ENCODE results near the gene SCAMP4.

Gene SCAMP4

DNA sequence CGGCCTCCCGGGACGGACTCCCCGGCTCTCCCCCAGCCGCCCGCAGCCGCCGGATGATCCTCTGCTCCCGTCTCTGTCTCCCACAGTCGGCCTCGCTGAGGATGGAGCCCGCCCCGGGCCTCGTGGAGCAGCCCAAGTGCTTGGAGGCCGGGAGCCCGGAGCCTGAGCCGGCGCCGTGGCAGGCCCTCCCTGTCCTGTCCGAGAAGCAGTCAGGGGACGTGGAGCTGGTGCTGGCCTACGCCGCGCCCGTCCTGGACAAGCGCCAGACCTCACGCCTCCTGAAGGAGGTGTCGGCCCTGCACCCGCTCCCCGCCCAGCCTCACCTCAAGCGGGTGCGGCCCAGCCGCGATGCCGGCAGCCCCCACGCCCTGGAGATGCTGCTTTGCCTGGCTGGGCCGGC, 6.8 kb downstream of the SCAMP4 start:
- H3K9me3 Mint-ChIP-seq, result no peaks in the 10 kb centered on the region
- DNase-seq, result no peak
- peaks cover 51% of the 10 kb centered on the region for H3K4me1 Mint-ChIP-seq
- H3K27ac Mint-ChIP-seq, result no peak overlapping the region
- H3K27me3 Mint-ChIP-seq, result no peaks in the 10 kb centered on the region
- no peak overlapping the region for H3K4me3 Mint-ChIP-seq
- peak; percentile 8 for ATAC-seq

DNA sequence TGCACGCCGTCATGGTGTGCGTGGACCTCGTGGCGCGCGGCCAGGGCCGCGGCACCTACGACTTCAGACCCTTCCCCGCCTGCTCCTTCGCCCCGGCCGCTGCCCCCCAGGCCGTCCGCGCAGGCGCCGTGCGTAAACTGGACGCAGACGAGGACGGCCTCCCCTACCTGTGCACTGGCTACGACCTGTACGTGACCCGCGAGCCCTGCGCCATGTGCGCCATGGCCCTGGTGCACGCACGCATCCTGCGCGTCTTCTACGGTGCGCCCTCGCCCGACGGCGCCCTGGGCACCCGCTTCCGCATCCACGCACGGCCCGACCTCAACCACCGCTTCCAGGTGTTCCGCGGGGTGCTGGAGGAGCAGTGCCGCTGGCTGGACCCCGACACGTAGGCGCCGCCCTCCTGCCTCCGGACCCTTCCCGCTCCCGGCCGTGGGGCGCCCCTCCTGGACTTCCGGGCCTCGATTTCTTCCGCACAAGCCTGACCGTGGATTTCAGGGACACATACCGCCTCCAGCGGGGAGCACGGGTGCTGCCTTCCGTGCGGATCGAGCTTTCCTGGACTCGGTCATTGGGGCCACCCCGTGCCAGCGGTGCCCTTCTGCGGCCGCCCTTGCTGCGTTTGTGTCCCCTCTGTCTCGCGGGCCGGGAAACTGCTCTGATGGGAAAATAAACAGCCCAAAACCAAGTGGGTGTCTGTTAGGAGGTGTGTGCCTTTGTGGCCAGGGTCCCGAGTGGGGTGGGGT, 7.7 kb downstream of the SCAMP4 start:
- Mint-ChIP-seq H3K4me1 (peaks cover 42% of the 10 kb centered on the region), H3K4me3 (no peak overlapping the region), H3K27ac (no peak overlapping the region), H3K27me3 (no peaks in the 10 kb centered on the region), H3K9me3 (no peaks in the 10 kb centered on the region)
- peak; percentile 24 for ATAC-seq
- no peak for DNase-seq

DNA sequence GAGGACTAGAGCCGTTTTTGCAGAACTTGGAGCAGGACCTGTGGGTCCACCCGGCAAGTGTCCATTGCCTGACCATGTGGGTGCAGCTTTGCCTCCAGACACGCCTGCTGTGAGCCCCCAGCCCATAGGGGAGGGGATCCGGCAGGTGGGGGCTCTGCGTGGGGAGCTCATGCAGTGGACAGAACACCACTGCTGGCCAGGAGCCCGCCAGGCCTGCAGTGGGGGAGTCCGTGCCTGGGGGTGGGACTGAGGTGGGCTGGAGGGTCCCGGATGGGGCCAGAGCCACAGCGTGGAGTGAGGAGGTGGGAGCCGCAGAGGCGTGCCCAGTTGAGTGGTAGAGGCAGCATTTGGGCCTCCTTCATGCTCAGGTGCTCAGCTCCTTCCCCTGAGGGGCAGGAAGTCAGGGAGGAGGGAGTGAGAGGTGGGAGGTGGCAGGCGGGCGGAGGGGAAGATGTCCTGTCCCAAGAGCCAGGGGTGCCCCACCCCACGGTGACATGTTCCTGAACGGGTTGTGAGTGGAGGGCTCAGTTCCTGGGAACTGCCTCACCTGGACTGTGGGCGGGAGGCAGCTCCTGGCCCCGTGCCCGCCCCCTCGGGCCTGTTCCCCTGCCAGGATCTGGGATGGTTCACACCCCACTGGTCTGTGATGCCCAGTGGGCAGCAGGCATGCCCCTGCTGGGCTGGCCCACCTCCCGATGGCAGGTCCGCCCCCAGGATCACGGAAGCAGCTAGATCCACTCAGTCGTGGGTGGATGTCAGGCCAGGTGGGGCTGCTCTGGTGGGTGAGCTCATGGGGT, 8.8 kb downstream of the SCAMP4 start:
- no peaks in the 10 kb centered on the region for H3K9me3 Mint-ChIP-seq
- peaks cover 31% of the 10 kb centered on the region for H3K4me1 Mint-ChIP-seq
- no peak overlapping the region for H3K27ac Mint-ChIP-seq
- no peaks in the 10 kb centered on the region for H3K27me3 Mint-ChIP-seq
- DNase-seq, result no peak
- ATAC-seq, result no peak
- H3K4me3 Mint-ChIP-seq, result no peak overlapping the region

DNA sequence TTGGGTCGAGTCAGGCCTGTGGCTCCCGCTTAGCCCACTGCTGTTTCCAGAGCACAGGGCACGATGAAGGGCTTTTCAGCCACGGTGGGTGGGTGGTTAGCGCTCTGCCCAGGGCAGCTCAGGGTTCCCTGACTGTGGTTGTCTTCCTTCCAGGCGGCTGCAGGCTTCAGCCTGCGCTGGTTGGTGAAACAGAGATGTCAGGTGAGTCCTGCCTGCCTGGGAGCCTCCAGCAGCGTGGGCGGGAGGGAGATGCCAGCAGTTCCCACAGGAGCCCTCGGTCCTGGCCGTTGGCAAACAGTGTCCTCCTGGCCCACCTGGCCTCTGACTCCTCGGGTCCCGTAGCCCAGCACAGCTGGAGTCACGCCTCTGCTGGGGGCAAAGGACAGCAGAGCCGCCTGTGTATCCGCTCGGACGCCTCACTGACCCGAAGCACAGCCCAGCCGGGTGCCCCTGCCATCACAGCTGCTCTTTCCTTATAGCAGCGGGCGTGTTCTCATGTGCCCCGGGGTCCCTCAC, 9.7 kb downstream of the SCAMP4 start:
- H3K9me3 Mint-ChIP-seq, result no peaks in the 10 kb centered on the region
- H3K27ac Mint-ChIP-seq, result no peak overlapping the region
- no peak overlapping the region for H3K4me3 Mint-ChIP-seq
- DNase-seq, result no peak
- H3K27me3 Mint-ChIP-seq, result no peaks in the 10 kb centered on the region
- no peak for ATAC-seq
- peaks cover 22% of the 10 kb centered on the region for H3K4me1 Mint-ChIP-seq

GRCh38 chr19:1917146-1917545, 11.9 kb downstream of the SCAMP4 start:
- no peak overlapping the region for H3K4me3 Mint-ChIP-seq
- no peak for DNase-seq
- H3K4me1 Mint-ChIP-seq, result peaks cover 28% of the 10 kb centered on the region
- peak overlapping the region in 1 of 2 donors; percentile 63 for H3K27ac Mint-ChIP-seq
- H3K27me3 Mint-ChIP-seq, result no peaks in the 10 kb centered on the region
- ATAC-seq, result no peak
- no peaks in the 10 kb centered on the region for H3K9me3 Mint-ChIP-seq

DNA sequence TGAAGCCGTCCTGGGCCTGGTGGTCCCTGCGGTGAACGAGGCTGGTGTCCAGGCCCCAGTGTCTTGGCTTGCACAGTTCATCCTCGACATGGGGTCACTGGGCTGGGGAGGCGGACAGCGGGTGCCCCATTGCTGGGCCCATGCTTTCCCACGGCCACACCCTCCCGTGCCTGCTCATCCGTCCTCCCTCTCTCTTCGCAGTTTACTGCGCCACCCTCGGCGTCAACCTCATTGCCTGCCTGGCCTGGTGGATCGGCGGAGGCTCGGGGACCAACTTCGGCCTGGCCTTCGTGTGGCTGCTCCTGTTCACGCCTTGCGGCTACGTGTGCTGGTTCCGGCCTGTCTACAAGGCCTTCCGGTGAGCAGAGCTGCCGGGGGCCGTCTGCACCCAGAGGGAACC, 12.7 kb downstream of the SCAMP4 start:
- DNase-seq (no peak), ATAC-seq (no peak)
- Mint-ChIP-seq H3K4me1 (peaks cover 33% of the 10 kb centered on the region), H3K9me3 (no peaks in the 10 kb centered on the region), H3K4me3 (no peak overlapping the region), H3K27me3 (no peaks in the 10 kb centered on the region), H3K27ac (no peak overlapping the region)

GRCh38 chr19:1918975-1919374, 13.8 kb downstream of the SCAMP4 start:
- Mint-ChIP-seq H3K9me3 (no peaks in the 10 kb centered on the region), H3K27ac (no peak overlapping the region), H3K4me3 (no peak overlapping the region), H3K4me1 (peaks cover 30% of the 10 kb centered on the region), H3K27me3 (no peaks in the 10 kb centered on the region)
- DNase-seq (no peak), ATAC-seq (no peak)

- Mint-ChIP-seq H3K27ac (no peak overlapping the region), H3K4me3 (no peak overlapping the region), H3K9me3 (no peaks in the 10 kb centered on the region), H3K27me3 (no peaks in the 10 kb centered on the region), H3K4me1 (peaks cover 27% of the 10 kb centered on the region)
- no peak for DNase-seq
- no peak for ATAC-seq
These were observed 15.4 kb downstream of the SCAMP4 start for GRCh38 chr19:1920644-1921043.

DNA sequence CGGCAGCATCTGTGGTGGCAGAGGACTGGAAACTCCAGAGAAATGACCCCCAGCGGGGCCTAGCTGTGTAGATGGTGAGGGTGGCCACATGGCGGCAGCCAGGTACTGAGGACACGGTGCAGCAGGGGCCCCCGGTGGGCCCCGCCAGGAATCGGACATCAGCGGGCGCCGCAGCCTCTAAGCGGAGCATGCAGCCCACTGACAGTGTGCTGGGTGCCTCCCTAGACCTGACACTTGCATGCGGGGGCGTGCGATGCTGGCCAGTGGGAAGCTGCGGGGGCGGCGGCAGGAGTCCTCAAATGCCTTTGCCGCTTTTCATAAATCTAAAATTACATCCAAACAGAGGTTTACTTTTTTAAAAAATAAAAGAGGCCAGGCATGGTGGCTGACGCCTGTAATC, 16.1 kb downstream of the SCAMP4 start:
- ATAC-seq (no peak), DNase-seq (no peak)
- Mint-ChIP-seq H3K27me3 (no peaks in the 10 kb centered on the region), H3K27ac (no peak overlapping the region), H3K4me1 (peaks cover 27% of the 10 kb centered on the region), H3K9me3 (no peaks in the 10 kb centered on the region), H3K4me3 (no peak overlapping the region)

DNA sequence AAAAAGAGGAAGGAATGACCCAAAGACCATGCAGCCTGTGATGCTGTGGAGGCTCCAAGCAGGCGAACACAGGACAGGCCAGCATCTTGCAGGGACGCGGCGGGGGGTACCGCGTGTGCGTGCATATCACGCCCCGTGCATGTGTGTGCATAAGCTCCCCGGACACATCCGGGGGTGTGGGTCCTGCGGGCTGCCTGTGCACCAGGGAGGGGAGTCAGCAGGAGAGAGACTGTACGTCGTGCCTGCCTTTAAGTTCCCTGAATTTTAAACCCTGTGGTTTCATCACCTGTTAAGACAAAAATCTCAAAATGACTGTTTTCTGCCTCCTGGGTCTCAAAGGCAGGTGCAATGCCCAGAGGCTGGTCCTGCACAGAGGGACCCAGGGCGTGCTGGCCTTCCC, 16.6 kb downstream of the SCAMP4 start:
- no peak overlapping the region for H3K27ac Mint-ChIP-seq

DNA sequence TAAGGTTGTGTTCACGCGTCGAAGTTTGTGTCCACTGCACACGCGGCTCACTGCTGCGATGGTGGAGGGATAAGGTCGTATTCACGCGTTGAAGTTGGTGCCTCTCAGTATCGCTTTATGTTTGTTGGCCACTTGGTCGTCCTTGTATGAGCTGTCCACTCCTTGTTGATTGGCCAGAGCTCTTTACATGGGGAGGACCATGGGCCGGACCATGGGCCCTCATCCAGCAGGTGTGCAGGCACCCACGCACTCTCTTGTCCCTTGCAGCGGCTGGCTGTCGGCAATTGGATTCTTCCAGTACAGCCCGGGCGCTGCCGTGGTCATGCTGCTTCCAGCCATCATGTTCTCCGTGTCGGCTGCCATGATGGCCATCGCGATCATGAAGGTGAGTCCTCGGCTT, 17.6 kb downstream of the SCAMP4 start:
- DNase-seq (no peak), ATAC-seq (no peak)
- H3K4me3 Mint-ChIP-seq, result no peak overlapping the region
- H3K27me3 Mint-ChIP-seq, result no peaks in the 10 kb centered on the region
- H3K27ac Mint-ChIP-seq, result peak overlapping the region in 1 of 2 donors; percentile 31
- no peaks in the 10 kb centered on the region for H3K9me3 Mint-ChIP-seq
- H3K4me1 Mint-ChIP-seq, result peaks cover 33% of the 10 kb centered on the region

More for the DNA sequence above, 16.6 kb downstream of the SCAMP4 start:
- no peak for DNase-seq
- H3K4me3 Mint-ChIP-seq, result no peak overlapping the region
- peaks cover 27% of the 10 kb centered on the region for H3K4me1 Mint-ChIP-seq
- no peaks in the 10 kb centered on the region for H3K9me3 Mint-ChIP-seq
- no peak for ATAC-seq
- H3K27me3 Mint-ChIP-seq, result no peaks in the 10 kb centered on the region

DNA sequence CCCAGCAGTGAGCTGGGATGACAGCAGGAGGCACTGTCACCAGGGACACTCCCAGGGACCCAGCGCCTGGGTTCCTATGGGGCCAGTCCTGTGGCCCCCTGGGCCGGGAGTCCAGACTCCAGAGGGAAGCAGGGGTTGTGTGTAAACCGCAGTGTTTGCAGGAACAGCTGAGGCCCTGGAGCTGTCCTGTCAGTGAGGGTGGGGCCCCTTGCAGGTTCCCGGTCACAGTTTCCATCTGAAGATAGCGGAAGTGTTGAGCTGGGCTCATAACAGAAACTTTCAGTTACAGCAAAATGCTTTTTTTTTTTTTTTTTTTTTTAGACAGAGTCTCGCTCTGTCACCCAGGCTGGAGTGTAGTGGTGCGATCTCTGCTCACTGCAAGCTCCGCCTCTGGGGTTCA, 18.1 kb downstream of the SCAMP4 start:
- Mint-ChIP-seq H3K4me3 (no peak overlapping the region), H3K27me3 (peaks cover 5% of the 10 kb centered on the region), H3K27ac (peak overlapping the region in 1 of 2 donors; percentile 71), H3K9me3 (no peaks in the 10 kb centered on the region), H3K4me1 (peaks cover 37% of the 10 kb centered on the region)
- DNase-seq (no peak), ATAC-seq (peak; percentile 44)

DNA sequence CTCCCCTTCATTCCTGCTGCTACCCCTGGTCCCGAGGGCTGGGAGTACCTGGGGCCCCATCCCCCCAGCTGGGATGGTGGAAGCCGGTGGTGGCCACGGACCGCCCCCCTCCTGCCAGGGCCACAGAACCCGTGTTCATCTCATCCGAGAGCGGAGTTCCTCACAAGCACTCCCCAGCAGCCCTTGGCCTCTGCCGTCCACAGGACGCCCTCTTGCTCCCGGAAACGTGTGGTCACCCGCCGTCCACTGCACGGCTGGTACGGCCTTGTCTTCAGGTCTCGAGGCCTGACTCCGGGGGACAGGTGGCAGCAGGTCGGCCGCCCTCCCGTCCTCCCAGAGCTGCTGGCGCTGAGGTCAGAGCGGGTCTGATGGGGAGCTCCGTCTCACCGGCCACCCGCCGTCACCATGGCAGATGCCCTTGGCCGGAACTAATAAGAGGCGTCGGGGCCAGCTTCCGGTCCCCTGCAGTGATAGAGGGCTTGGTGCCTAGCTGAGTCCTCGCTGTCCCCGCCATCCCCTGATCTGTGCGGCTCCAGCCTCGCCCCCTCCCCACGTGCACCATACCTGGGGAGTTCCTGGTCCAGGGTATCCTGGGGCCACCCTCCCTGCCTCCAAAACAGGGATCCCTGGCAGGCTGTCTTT, 19.2 kb downstream of the SCAMP4 start:
- ATAC-seq, result no peak

GRCh38 chr19:1925544-1925943, 20.3 kb downstream of the SCAMP4 start:
- DNase-seq (no peak), ATAC-seq (no peak)
- Mint-ChIP-seq H3K27me3 (peaks cover 17% of the 10 kb centered on the region), H3K4me1 (peaks cover 55% of the 10 kb centered on the region), H3K4me3 (no peak overlapping the region), H3K9me3 (no peaks in the 10 kb centered on the region), H3K27ac (no peak overlapping the region)

More for the DNA sequence above, 19.2 kb downstream of the SCAMP4 start:
- DNase-seq, result no peak
- peaks cover 7% of the 10 kb centered on the region for H3K27me3 Mint-ChIP-seq
- H3K9me3 Mint-ChIP-seq, result no peaks in the 10 kb centered on the region
- H3K4me1 Mint-ChIP-seq, result peaks cover 44% of the 10 kb centered on the region
- no peak overlapping the region for H3K27ac Mint-ChIP-seq
- H3K4me3 Mint-ChIP-seq, result no peak overlapping the region

GRCh38 chr19:1929021-1929742, 24.0 kb downstream of the SCAMP4 start:
- ATAC-seq, result peak; percentile 92
- peak; percentile 82 to 86 for DNase-seq
- H3K9me3 Mint-ChIP-seq, result peaks cover 0 to 7% of the 10 kb centered on the region in 2 donors
- H3K27ac Mint-ChIP-seq, result peak overlapping the region in 1 of 2 donors; percentile 96
- H3K4me1 Mint-ChIP-seq, result peaks cover 32% of the 10 kb centered on the region
- H3K27me3 Mint-ChIP-seq, result peaks cover 18% of the 10 kb centered on the region
- peak overlapping the region; percentile 64 to 84 for H3K4me3 Mint-ChIP-seq
